ENCODE data around the gene CLEC4E. TPM values are rescaled to one million over a fixed set of nuclear protein-coding genes. Genes with fewer than 3 reads are reported as not detected.

The CLEC4E gene
- total and polyA plus RNA-seq, 2 of the 4 experiments (the other 2 are of a cell fraction): not detected

GRCh38 chr12:8577879-8578278 is 37.2 kb upstream of the CLEC4E start:
- POLR2A ChIA-PET (ENCODE audit: unreplicated experiment): no interaction called here
- dilution Hi-C loops (cut with HindIII; ENCODE audit: low sequenced_read_pairs, unreplicated experiment): no loop called here
- CTCF ChIA-PET: no interaction called here

More at GRCh38 chr12:8577879-8578278, 37.2 kb upstream of the CLEC4E start:
- no peak for ATAC-seq (ENCODE audit: low read depth)
- no peak overlapping the region for H3K14ac ChIP-seq (replicated peaks; ENCODE audit: low read depth, low read length)
- no peaks in the 10 kb centered on the region for H3K79me1 ChIP-seq (ENCODE audit: low read depth in 1 of 2, low read length in 2 of 2)
- intact Hi-C loops (cut with micrococcal nuclease) (no loop called here), in situ Hi-C loops (cut with MboI; ENCODE audit: low sequenced_read_pairs) (no loop called here)
- no peaks in the 10 kb centered on the region for H3K4me1 ChIP-seq (ENCODE audit: control insufficient read depth, insufficient read depth, low read length)
- DNase-seq: no peak
- H2BK15ac ChIP-seq (ENCODE audit: low read depth, low read length): no peak overlapping the region
- H2AFZ ChIP-seq (replicated peaks; ENCODE audit: low read length, poor library complexity): no peak overlapping the region
- H3K9me3 ChIP-seq (ENCODE audit: control insufficient read depth, insufficient read depth, low read length): no peaks in the 10 kb centered on the region; the same call in 1 of the 2 replicates
- no peak overlapping the region for H3K4ac ChIP-seq (ENCODE audit: low read depth, low read length)
- no peak overlapping the region for H2AK5ac ChIP-seq (ENCODE audit: low read depth, low read length)
- H3K56ac ChIP-seq (ENCODE audit: extremely low read depth, insufficient read depth, low read length): no peak overlapping the region
- H3K36me3 ChIP-seq (ENCODE audit: control insufficient read depth, insufficient read depth, low read length): no peaks in the 10 kb centered on the region
- no peak overlapping the region for H3K23ac ChIP-seq (ENCODE audit: low read depth, low read length)
- no TSS peak for BruUV-seq (replicated peaks)
- H3K4me3 ChIP-seq (ENCODE audit: insufficient read depth, low read depth, low read length): no peak overlapping the region
- WGBS, 2 experiments (ENCODE audit: extremely low coverage in 2 of 2, insufficient read length in 1 of 2): 69% methylated on average over 2 of the region's 3 CpGs; no CpG with 5 or more reads in 1 of the 2 experiments
- no peak overlapping the region for H2BK120ac ChIP-seq (ENCODE audit: low read depth, low read length)
- no peak overlapping the region for H3K4me2 ChIP-seq (ENCODE audit: low read depth, low read length)
- H2BK20ac ChIP-seq (ENCODE audit: low read depth, low read length): no peak overlapping the region
- no peak overlapping the region for H4K8ac ChIP-seq (ENCODE audit: low read depth in 2 of 2, low read length in 2 of 2)
- H3K27ac ChIP-seq (ENCODE audit: insufficient read depth, low read length): no peak overlapping the region
- no peak overlapping the region for H3K18ac ChIP-seq (ENCODE audit: low read depth, low read length)
- no peak overlapping the region for H2AK9ac ChIP-seq (replicated peaks; ENCODE audit: low read depth, low read length, poor library complexity)
- no peaks in the 10 kb centered on the region for H3K9me1 ChIP-seq (ENCODE audit: insufficient read depth, low read length)
- no peak overlapping the region for H3K9ac ChIP-seq (ENCODE audit: low read depth, low read length)
- no peaks in the 10 kb centered on the region for H3K27me3 ChIP-seq (ENCODE audit: control insufficient read depth, insufficient read depth, low read length)
- H2BK5ac ChIP-seq (ENCODE audit: low read depth, low read length, poor library complexity, severe bottlenecking): no peak overlapping the region
- TF ChIP-seq CTCF (conservative IDR thresholded peaks at IDR 0.05; ENCODE audit: low read depth, low read length) (no peak), CEBPB (IDR thresholded peaks at IDR 0.05; ENCODE audit: low read depth, low read length) (no peak), RCOR1 (IDR thresholded peaks at IDR 0.05; ENCODE audit: insufficient replicate concordance, low read length) (no peak), MAFK (IDR thresholded peaks at IDR 0.05; ENCODE audit: low read depth, low read length) (no peak), FOS (IDR thresholded peaks at IDR 0.05; ENCODE audit: low read depth, low read length) (no peak), SMC3 (IDR thresholded peaks at IDR 0.05; ENCODE audit: low read depth, low read length) (no peak), MXI1 (IDR thresholded peaks at IDR 0.05; ENCODE audit: borderline replicate concordance, low read depth, low read length) (no peak), POLR2A (IDR thresholded peaks at IDR 0.05; ENCODE audit: low read depth, low read length) (no peak), CHD1 (IDR thresholded peaks at IDR 0.05; ENCODE audit: low read depth, low read length) (no peak), USF2 (IDR thresholded peaks at IDR 0.05; ENCODE audit: low read depth, low read length) (no peak), ELK1 (IDR thresholded peaks at IDR 0.05; ENCODE audit: borderline replicate concordance, low read depth, low read length) (no peak), RFX5 (IDR thresholded peaks at IDR 0.05; ENCODE audit: low read depth, low read length) (no peak), RAD21 (IDR thresholded peaks at IDR 0.05; ENCODE audit: low read length) (no peak), MAZ (IDR thresholded peaks at IDR 0.05; ENCODE audit: borderline replicate concordance, low read depth, low read length) (no peak), NFE2L2 (IDR thresholded peaks at IDR 0.05; ENCODE audit: low read depth, low read length) (no peak), BHLHE40 (IDR thresholded peaks at IDR 0.05; ENCODE audit: low read depth, low read length) (no peak)
- H4K5ac ChIP-seq (ENCODE audit: low read depth, low read length): no peak overlapping the region
- H4K91ac ChIP-seq (ENCODE audit: insufficient read depth, low read depth, low read length): no peak overlapping the region
- H4K20me1 ChIP-seq (ENCODE audit: insufficient read depth, low read length): no peaks in the 10 kb centered on the region

All from IMR-90 (cell line).